HG03135 (cell line): ENCODE measurements around the gene MYMX.
A peak's percentile ranks its signal among the peaks of the same experiment; 100 is the strongest.

Source experiments
- ATAC-seq: cut with Tn5 transposase; IDR thresholded peaks from one replicate; pipeline ENCODE4 v1.9.1; 2021; ENCODE audit warnings: mild to moderate bottlenecking, moderate library complexity; ENCODE audit not compliant: unreplicated experiment

The MYMX gene

GRCh38 chr6:44262467-44263353 lies 46.0 kb downstream of the MYMX start:
- ATAC-seq, result no peak

GRCh38 chr6:44263354-44264100 lies 46.8 kb downstream of the MYMX start:
- ATAC-seq, result no peak

GRCh38 chr6:44264154-44265006 lies 47.7 kb downstream of the MYMX start:
- ATAC-seq, result peak; percentile 30

GRCh38 chr6:44265007-44265721 lies 48.4 kb downstream of the MYMX start, which contains the start of gene NFKBIE:
Gene NFKBIE, minus strand, starts transcription at chr6:44265551. Its CDS starts 205 bp downstream, at chr6:44265346.
- peak; percentile 36 for ATAC-seq

- no peak for ATAC-seq
Observed at GRCh38 chr6:44265722-44266233, 49.1 kb downstream of the MYMX start.

- ATAC-seq, result peak; percentile 24
Observed at GRCh38 chr6:44266347-44266746, 49.6 kb downstream of the MYMX start.

- no peak for ATAC-seq
Observed at GRCh38 chr6:44267252-44267651, 50.5 kb downstream of the MYMX start.
